ENCODE results near the gene CCDC170.

GRCh38 chr6:151475653-151476523 lies 17.9 kb upstream of the CCDC170 start:
- TF ChIP-seq, protein P1, sequence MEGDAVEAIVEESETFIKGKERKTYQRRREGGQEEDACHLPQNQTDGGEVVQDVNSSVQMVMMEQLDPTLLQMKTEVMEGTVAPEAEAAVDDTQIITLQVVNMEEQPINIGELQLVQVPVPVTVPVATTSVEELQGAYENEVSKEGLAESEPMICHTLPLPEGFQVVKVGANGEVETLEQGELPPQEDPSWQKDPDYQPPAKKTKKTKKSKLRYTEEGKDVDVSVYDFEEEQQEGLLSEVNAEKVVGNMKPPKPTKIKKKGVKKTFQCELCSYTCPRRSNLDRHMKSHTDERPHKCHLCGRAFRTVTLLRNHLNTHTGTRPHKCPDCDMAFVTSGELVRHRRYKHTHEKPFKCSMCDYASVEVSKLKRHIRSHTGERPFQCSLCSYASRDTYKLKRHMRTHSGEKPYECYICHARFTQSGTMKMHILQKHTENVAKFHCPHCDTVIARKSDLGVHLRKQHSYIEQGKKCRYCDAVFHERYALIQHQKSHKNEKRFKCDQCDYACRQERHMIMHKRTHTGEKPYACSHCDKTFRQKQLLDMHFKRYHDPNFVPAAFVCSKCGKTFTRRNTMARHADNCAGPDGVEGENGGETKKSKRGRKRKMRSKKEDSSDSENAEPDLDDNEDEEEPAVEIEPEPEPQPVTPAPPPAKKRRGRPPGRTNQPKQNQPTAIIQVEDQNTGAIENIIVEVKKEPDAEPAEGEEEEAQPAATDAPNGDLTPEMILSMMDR (IDR thresholded peaks at IDR 0.05; ENCODE audit: low read length): peak; percentile 51
- TF ChIP-seq EZH2 (optimal IDR thresholded peaks at IDR 0.05; ENCODE audit: low read depth, low read length): no peak
- no peak for TF ChIP-seq EZH2phosphoT487 (IDR thresholded peaks at IDR 0.05; ENCODE audit: low read length)

Measured in MM.1S (cell line).